Measurements from ENCODE around the gene ANO2.
A peak's percentile ranks its signal among the peaks of the same experiment; 100 is the strongest.

Gene ANO2

GRCh38 chr12:5771756-5772155 is 173.3 kb downstream of the ANO2 start:
- DNase-seq: no peak

- DNase-seq: no peak
Observed at GRCh38 chr12:5770727-5771126, 174.3 kb downstream of the ANO2 start.

- DNase-seq: no peak
Observed at GRCh38 chr12:5768581-5769196, 176.4 kb downstream of the ANO2 start.

GRCh38 chr12:5768171-5768570 is 176.9 kb downstream of the ANO2 start:
- DNase-seq: no peak

GRCh38 chr12:5758347-5758746 is 186.7 kb downstream of the ANO2 start:
- DNase-seq: no peak

GRCh38 chr12:5756338-5756842 is 188.7 kb downstream of the ANO2 start:
- DNase-seq: no peak

GRCh38 chr12:5748027-5748426 is 197.0 kb downstream of the ANO2 start:
- no peak for DNase-seq

GRCh38 chr12:5746917-5747316 is 198.1 kb downstream of the ANO2 start:
- DNase-seq: no peak

GRCh38 chr12:5746036-5746908 is 198.8 kb downstream of the ANO2 start:
- no peak for DNase-seq

GRCh38 chr12:5745251-5745888 is 199.7 kb downstream of the ANO2 start:
- DNase-seq: peak; percentile 62

- no peak for DNase-seq
Observed at GRCh38 chr12:5742258-5742657, 202.8 kb downstream of the ANO2 start.

GRCh38 chr12:5739917-5740316 is 205.1 kb downstream of the ANO2 start:
- no peak for DNase-seq

- no peak for DNase-seq
Observed at GRCh38 chr12:5737778-5738177, 207.3 kb downstream of the ANO2 start.

- no peak for DNase-seq
Observed at GRCh38 chr12:5736527-5736926, 208.5 kb downstream of the ANO2 start.

GRCh38 chr12:5736016-5736415 is 209.0 kb downstream of the ANO2 start:
- no peak for DNase-seq

GRCh38 chr12:5733916-5734315 is 211.1 kb downstream of the ANO2 start:
- DNase-seq: no peak

- DNase-seq: no peak
Observed at GRCh38 chr12:5733136-5733755, 211.8 kb downstream of the ANO2 start.

GRCh38 chr12:5730962-5731361 is 214.1 kb downstream of the ANO2 start:
- DNase-seq: no peak

- DNase-seq: no peak
Observed at GRCh38 chr12:5723711-5724252, 221.3 kb downstream of the ANO2 start.

GRCh38 chr12:5723071-5723470 is 222.0 kb downstream of the ANO2 start:
- no peak for DNase-seq

GRCh38 chr12:5720381-5721005 is 224.6 kb downstream of the ANO2 start:
- no peak for DNase-seq

GRCh38 chr12:5718680-5719079 is 226.4 kb downstream of the ANO2 start:
- no peak for DNase-seq

- no peak for DNase-seq
Observed at GRCh38 chr12:5718073-5718472, 227.0 kb downstream of the ANO2 start.
